Measurements from ENCODE around the gene HYAL4.

- TF ChIP-seq EP300 (IDR thresholded peaks at IDR 0.05) = no peak
- TF ChIP-seq POLR2AphosphoS5 (IDR thresholded peaks at IDR 0.05) = no peak
Observed at GRCh38 chr7:123862775-123863174, 17.8 kb downstream of the HYAL4 start.
